ENCODE data around the gene MYT1. TPM values are rescaled to one million over a fixed set of nuclear protein-coding genes. Genes with fewer than 3 reads are reported as not detected.
A peak's percentile ranks its signal among the peaks of the same experiment; 100 is the strongest.
"Not testable (repeated sequence)": the region's sequence is repeated elsewhere in the genome, so short reads cannot be mapped to it uniquely, and the experiment has no call there.

The MYT1 gene
- total and polyA plus RNA-seq, 2 experiments from 2014 or later = 0.03 to 0.06 TPM

DNA sequence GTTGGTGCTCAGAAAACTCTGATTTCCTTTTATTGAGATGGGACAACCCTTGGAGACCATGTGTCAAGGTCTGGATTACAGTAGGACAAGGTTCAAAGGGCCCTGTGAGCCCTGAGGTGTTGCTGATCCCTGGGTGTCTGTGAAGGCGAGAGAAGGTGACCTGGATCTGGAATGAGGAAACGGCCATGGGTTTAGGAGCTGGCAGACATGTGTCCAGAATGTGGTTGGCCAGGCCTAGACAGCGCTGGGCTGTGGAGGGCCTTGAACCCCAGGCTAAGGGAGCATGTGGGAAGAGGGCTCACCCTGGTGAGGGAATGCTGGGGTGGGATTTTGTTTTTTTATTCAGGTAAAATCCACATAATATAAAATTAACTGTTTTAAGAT, 116.2 kb downstream of the MYT1 start:
- no peaks in the 10 kb centered on the region for H3K79me2 ChIP-seq
- no peaks in the 10 kb centered on the region for H3K27me3 ChIP-seq
- no peak for TF ChIP-seq EZH2phosphoT487 (IDR thresholded peaks at IDR 0.05; ENCODE audit: low read depth, severe bottlenecking, unreplicated experiment)
- TF ChIP-seq EZH2 (IDR thresholded peaks at IDR 0.05; ENCODE audit: borderline replicate concordance) = no peak
- TF ChIP-seq, protein P1, sequence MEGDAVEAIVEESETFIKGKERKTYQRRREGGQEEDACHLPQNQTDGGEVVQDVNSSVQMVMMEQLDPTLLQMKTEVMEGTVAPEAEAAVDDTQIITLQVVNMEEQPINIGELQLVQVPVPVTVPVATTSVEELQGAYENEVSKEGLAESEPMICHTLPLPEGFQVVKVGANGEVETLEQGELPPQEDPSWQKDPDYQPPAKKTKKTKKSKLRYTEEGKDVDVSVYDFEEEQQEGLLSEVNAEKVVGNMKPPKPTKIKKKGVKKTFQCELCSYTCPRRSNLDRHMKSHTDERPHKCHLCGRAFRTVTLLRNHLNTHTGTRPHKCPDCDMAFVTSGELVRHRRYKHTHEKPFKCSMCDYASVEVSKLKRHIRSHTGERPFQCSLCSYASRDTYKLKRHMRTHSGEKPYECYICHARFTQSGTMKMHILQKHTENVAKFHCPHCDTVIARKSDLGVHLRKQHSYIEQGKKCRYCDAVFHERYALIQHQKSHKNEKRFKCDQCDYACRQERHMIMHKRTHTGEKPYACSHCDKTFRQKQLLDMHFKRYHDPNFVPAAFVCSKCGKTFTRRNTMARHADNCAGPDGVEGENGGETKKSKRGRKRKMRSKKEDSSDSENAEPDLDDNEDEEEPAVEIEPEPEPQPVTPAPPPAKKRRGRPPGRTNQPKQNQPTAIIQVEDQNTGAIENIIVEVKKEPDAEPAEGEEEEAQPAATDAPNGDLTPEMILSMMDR (IDR thresholded peaks at IDR 0.05; ENCODE audit: poor library complexity) = no peak
- H2AFZ ChIP-seq = no peak overlapping the region
- DNase-seq (ENCODE audit: low spot score) = no peak
- H3K4me3 ChIP-seq = no peak overlapping the region
- H4K20me1 ChIP-seq (ENCODE audit: insufficient read depth, poor library complexity, severe bottlenecking) = no peaks in the 10 kb centered on the region
- H3K4me1 ChIP-seq (ENCODE audit: insufficient read depth) = no peaks in the 10 kb centered on the region
- no peaks in the 10 kb centered on the region for H3K36me3 ChIP-seq (replicated peaks; ENCODE audit: insufficient read depth, low read depth)
- H3K4me2 ChIP-seq = no peak overlapping the region
- no peak overlapping the region for H3K27ac ChIP-seq
- H3K9me3 ChIP-seq (ENCODE audit: low read depth) = no peaks in the 10 kb centered on the region
- WGBS (ENCODE audit: low lambda C conversion rate, missing lambda C conversion rate) = 83% methylated on average over 3 of the region's 3 CpGs
- no peaks in the 10 kb centered on the region for H3K9me2 ChIP-seq (replicated peaks; ENCODE audit: insufficient read depth)

- Histone ChIP-seq H3K4me3 (no peak overlapping the region), H3K36me3 (replicated peaks; ENCODE audit: insufficient read depth, low read depth) (no peaks in the 10 kb centered on the region), H3K4me1 (ENCODE audit: insufficient read depth) (no peaks in the 10 kb centered on the region), H3K79me2 (no peaks in the 10 kb centered on the region), H3K4me2 (no peak overlapping the region), H4K20me1 (ENCODE audit: insufficient read depth, poor library complexity, severe bottlenecking) (no peaks in the 10 kb centered on the region), H2AFZ (no peak overlapping the region), H3K27ac (no peak overlapping the region), H3K27me3 (no peaks in the 10 kb centered on the region), H3K9me2 (replicated peaks; ENCODE audit: insufficient read depth) (no peaks in the 10 kb centered on the region), H3K9me3 (ENCODE audit: low read depth) (no peaks in the 10 kb centered on the region)
- 63% methylated on average over 4 of the region's 4 CpGs for WGBS (ENCODE audit: low lambda C conversion rate, missing lambda C conversion rate)
- DNase-seq (ENCODE audit: low spot score) = no peak
- no peak for TF ChIP-seq EZH2 (IDR thresholded peaks at IDR 0.05; ENCODE audit: borderline replicate concordance)
- TF ChIP-seq, protein P1 (IDR thresholded peaks at IDR 0.05; ENCODE audit: poor library complexity) = no peak
- TF ChIP-seq EZH2phosphoT487 (IDR thresholded peaks at IDR 0.05; ENCODE audit: low read depth, severe bottlenecking, unreplicated experiment) = no peak
Measured at GRCh38 chr20:64283646-64284045, 119.4 kb downstream of the MYT1 start.

GRCh38 chr20:64285579-64286446, 121.6 kb downstream of the MYT1 start:
- 78% methylated on average over 35 of the region's 46 CpGs for WGBS (ENCODE audit: low lambda C conversion rate, missing lambda C conversion rate)
- H3K4me2 ChIP-seq = not testable (repeated sequence)

GRCh38 chr20:64286447-64287263, 122.4 kb downstream of the MYT1 start:
- not testable (repeated sequence) for H3K4me3 ChIP-seq; H4K20me1 ChIP-seq (ENCODE audit: insufficient read depth, poor library complexity, severe bottlenecking)
- WGBS (ENCODE audit: low lambda C conversion rate, missing lambda C conversion rate) = 98% methylated on average over 24 of the region's 30 CpGs

More at GRCh38 chr20:64285579-64286446, 121.6 kb downstream of the MYT1 start:
- H3K9me3 ChIP-seq (ENCODE audit: low read depth); H4K20me1 ChIP-seq (ENCODE audit: insufficient read depth, poor library complexity, severe bottlenecking); H3K4me3 ChIP-seq; H2AFZ ChIP-seq; H3K27me3 ChIP-seq; H3K4me1 ChIP-seq (ENCODE audit: insufficient read depth); H3K36me3 ChIP-seq (replicated peaks; ENCODE audit: insufficient read depth, low read depth); H3K9me2 ChIP-seq (replicated peaks; ENCODE audit: insufficient read depth); H3K27ac ChIP-seq; H3K79me2 ChIP-seq: not testable (repeated sequence)
- peak; percentile 75 for DNase-seq (ENCODE audit: low spot score)
- TF ChIP-seq, protein P1 (IDR thresholded peaks at IDR 0.05; ENCODE audit: poor library complexity) = peak; percentile 71

GRCh38 chr20:64287264-64287590, 123.0 kb downstream of the MYT1 start:
- not testable (repeated sequence) for H3K4me3 ChIP-seq; H2AFZ ChIP-seq; H3K9me2 ChIP-seq (replicated peaks; ENCODE audit: insufficient read depth); H3K27ac ChIP-seq; H3K4me1 ChIP-seq (ENCODE audit: insufficient read depth); H3K36me3 ChIP-seq (replicated peaks; ENCODE audit: insufficient read depth, low read depth); H3K79me2 ChIP-seq; H4K20me1 ChIP-seq (ENCODE audit: insufficient read depth, poor library complexity, severe bottlenecking); H3K4me2 ChIP-seq; DNase-seq (ENCODE audit: low spot score); H3K27me3 ChIP-seq; H3K9me3 ChIP-seq (ENCODE audit: low read depth)
- WGBS (ENCODE audit: low lambda C conversion rate, missing lambda C conversion rate) = 74% methylated on average over 3 of the region's 3 CpGs

More at GRCh38 chr20:64286447-64287263, 122.4 kb downstream of the MYT1 start:
- not testable (repeated sequence) for H3K27me3 ChIP-seq; H3K4me1 ChIP-seq (ENCODE audit: insufficient read depth); H3K9me3 ChIP-seq (ENCODE audit: low read depth); H3K4me2 ChIP-seq; DNase-seq (ENCODE audit: low spot score); H3K9me2 ChIP-seq (replicated peaks; ENCODE audit: insufficient read depth); H3K36me3 ChIP-seq (replicated peaks; ENCODE audit: insufficient read depth, low read depth); H3K27ac ChIP-seq; H3K79me2 ChIP-seq; H2AFZ ChIP-seq

All from hepatocyte (in vitro differentiated cells).